HEK293 (cell line): ENCODE results near the gene ITPKC.
A peak's percentile ranks its signal among the peaks of the same experiment; 100 is the strongest.

Experiments used
- BCL11A ChIP-seq: fragments of 450-650 bp; formaldehyde crosslinking; IDR thresholded peaks from 2 replicates; pipeline ENCODE4 v1.5.1; 2016; ENCODE audit warnings: low read depth, missing biosample characterization, missing genetic modification characterization
- HOXC10 ChIP-seq: sonication (generic); formaldehyde crosslinking; IDR thresholded peaks from 2 replicates; pipeline ENCODE4 v1.8.1; 2023; ENCODE audit warnings: mild to moderate bottlenecking, missing genetic modification reagents
- MEIS1 ChIP-seq: sonication (generic); formaldehyde crosslinking; IDR thresholded peaks from 2 replicates; pipeline ENCODE4 v1.8.1; 2022; ENCODE audit warnings: missing genetic modification reagents, mild to moderate bottlenecking, borderline replicate concordance
- OVOL3 ChIP-seq: fragments of 450-650 bp; formaldehyde crosslinking; IDR thresholded peaks from 2 replicates; pipeline ENCODE4 v1.5.1; 2016; ENCODE audit warnings: missing biosample characterization, missing genetic modification characterization
- RBAK ChIP-seq: fragments of 450-650 bp; formaldehyde crosslinking; IDR thresholded peaks from 2 replicates; pipeline ENCODE4 v1.5.1; 2016; ENCODE audit warnings: missing biosample characterization, missing genetic modification characterization
- SETDB1 ChIP-seq: IDR thresholded peaks from one replicate; pipeline ENCODE4 v1.6.1; 2017; ENCODE audit warnings: mild to moderate bottlenecking, low read length, moderate library complexity, mixed read lengths; ENCODE audit not compliant: insufficient read length
- SP3 ChIP-seq: fragments of 450-650 bp; formaldehyde crosslinking; IDR thresholded peaks from 2 replicates; pipeline ENCODE4 v1.5.1; 2016; ENCODE audit warnings: missing biosample characterization, missing genetic modification characterization
- YY1 ChIP-seq: fragments of 450-650 bp; formaldehyde crosslinking; IDR thresholded peaks from 2 replicates; pipeline ENCODE4 v1.5.1; 2018; ENCODE audit warnings: missing biosample characterization, missing genetic modification characterization
- ZBTB7A ChIP-seq: fragments of 450-650 bp; formaldehyde crosslinking; IDR thresholded peaks from 2 replicates; pipeline ENCODE4 v1.5.1; 2016; ENCODE audit warnings: low read depth, missing biosample characterization, missing genetic modification characterization
- ZNF2 ChIP-seq: fragments of 450-650 bp; formaldehyde crosslinking; IDR thresholded peaks from 2 replicates; pipeline ENCODE4 v1.5.1; 2016; ENCODE audit warnings: missing biosample characterization, missing genetic modification characterization
- ZNF202 ChIP-seq: fragments of 450-650 bp; formaldehyde crosslinking; IDR thresholded peaks from 2 replicates; pipeline ENCODE4 v1.5.1; 2016; ENCODE audit warnings: missing biosample characterization, missing genetic modification characterization, borderline replicate concordance
- ZNF211 ChIP-seq: fragments of 450-650 bp; formaldehyde crosslinking; IDR thresholded peaks from 2 replicates; pipeline ENCODE4 v1.5.1; 2016; ENCODE audit warnings: low read depth, missing biosample characterization, missing genetic modification characterization
- ZNF214 ChIP-seq: fragments of 450-650 bp; formaldehyde crosslinking; IDR thresholded peaks from 2 replicates; pipeline ENCODE4 v1.5.1; 2017; ENCODE audit warnings: missing biosample characterization, mild to moderate bottlenecking, missing genetic modification characterization, borderline replicate concordance
- ZNF350 ChIP-seq: fragments of 450-650 bp; formaldehyde crosslinking; IDR thresholded peaks from 2 replicates; pipeline ENCODE4 v1.5.0; 2017; ENCODE audit warnings: missing biosample characterization, mild to moderate bottlenecking, missing genetic modification characterization
- ZNF37A ChIP-seq: fragments of 450-650 bp; IDR thresholded peaks from 2 replicates; pipeline ENCODE4 v1.5.1; 2018; ENCODE audit warnings: missing biosample characterization, missing genetic modification characterization
- ZNF391 ChIP-seq: fragments of 450-650 bp; formaldehyde crosslinking; IDR thresholded peaks from 2 replicates; pipeline ENCODE4 v1.5.1; 2016; ENCODE audit warnings: low read depth, missing biosample characterization, missing genetic modification characterization, borderline replicate concordance
- ZNF416 ChIP-seq: fragments of 450-650 bp; formaldehyde crosslinking; IDR thresholded peaks from 2 replicates; pipeline ENCODE4 v1.5.1; 2016; ENCODE audit warnings: missing biosample characterization, missing genetic modification characterization
- ZNF48 ChIP-seq: fragments of 450-650 bp; formaldehyde crosslinking; IDR thresholded peaks from 2 replicates; pipeline ENCODE4 v1.5.1; 2016; ENCODE audit warnings: missing biosample characterization, missing genetic modification characterization
- ZNF530 ChIP-seq: fragments of 450-650 bp; formaldehyde crosslinking; IDR thresholded peaks from 2 replicates; pipeline ENCODE4 v1.5.1; 2016; ENCODE audit warnings: low read depth, missing biosample characterization, missing genetic modification characterization
- ZNF585B ChIP-seq: fragments of 450-650 bp; formaldehyde crosslinking; IDR thresholded peaks from 2 replicates; pipeline ENCODE4 v1.5.1; 2016; ENCODE audit warnings: missing biosample characterization, missing genetic modification characterization
- ZNF626 ChIP-seq: fragments of 450-650 bp; sonication (Bioruptor Pico); formaldehyde crosslinking; IDR thresholded peaks from 2 replicates; pipeline ENCODE4 v1.5.1; 2018; ENCODE audit warnings: missing biosample characterization, missing genetic modification characterization, inconsistent platforms
- ZNF670 ChIP-seq: fragments of 450-650 bp; formaldehyde crosslinking; IDR thresholded peaks from 2 replicates; pipeline ENCODE4 v1.5.1; 2016; ENCODE audit warnings: missing biosample characterization, missing genetic modification characterization, low read depth
- ZNF707 ChIP-seq: fragments of 450-650 bp; formaldehyde crosslinking; IDR thresholded peaks from 2 replicates; pipeline ENCODE4 v1.5.1; 2016; ENCODE audit warnings: missing biosample characterization, missing genetic modification characterization
- ZNF76 ChIP-seq: fragments of 450-650 bp; formaldehyde crosslinking; IDR thresholded peaks from 2 replicates; pipeline ENCODE4; 2016; ENCODE audit warnings: low read depth, missing biosample characterization, missing genetic modification characterization, borderline replicate concordance
- ZNF768 ChIP-seq: fragments of 450-650 bp; formaldehyde crosslinking; IDR thresholded peaks from 2 replicates; pipeline ENCODE4 v1.5.1; 2018; ENCODE audit warnings: missing biosample characterization, mild to moderate bottlenecking, missing genetic modification characterization
- ZNF776 ChIP-seq: fragments of 450-650 bp; formaldehyde crosslinking; IDR thresholded peaks from 2 replicates; pipeline ENCODE4 v1.5.0; 2017; ENCODE audit warnings: missing biosample characterization, missing genetic modification characterization, borderline replicate concordance
- ZNF791 ChIP-seq: fragments of 450-650 bp; formaldehyde crosslinking; IDR thresholded peaks from 2 replicates; pipeline ENCODE4 v1.5.1; 2016; ENCODE audit warnings: missing biosample characterization, missing genetic modification characterization
- TF ChIP-seq, protein P1 (sequence below): fragments of 450-650 bp; formaldehyde crosslinking; IDR thresholded peaks from 2 replicates; pipeline ENCODE4 v1.5.1; 2016; ENCODE audit warnings: missing biosample characterization, missing genetic modification characterization, borderline replicate concordance
- TF ChIP-seq, protein P2 (sequence below): fragments of 450-650 bp; formaldehyde crosslinking; IDR thresholded peaks from 2 replicates; pipeline ENCODE4 v1.5.1; 2016; ENCODE audit warnings: missing biosample characterization, missing genetic modification characterization
- TF ChIP-seq, protein P3 (sequence below): fragments of 450-650 bp; formaldehyde crosslinking; IDR thresholded peaks from 2 replicates; pipeline ENCODE4 v1.5.1; 2017; ENCODE audit warnings: missing biosample characterization, missing genetic modification characterization
- TF ChIP-seq, protein P4 (sequence below): sonication (generic); formaldehyde crosslinking; IDR thresholded peaks from 2 replicates; pipeline ENCODE4 v1.8.1; 2022; ENCODE audit warnings: mild to moderate bottlenecking, moderate library complexity, missing genetic modification reagents
- TF ChIP-seq, protein P5 (sequence below): fragments of 450-650 bp; formaldehyde crosslinking; IDR thresholded peaks from 2 replicates; pipeline ENCODE4 v1.5.1; 2016; ENCODE audit warnings: missing biosample characterization, missing genetic modification characterization
- TF ChIP-seq, protein P6 (sequence below): fragments of 450-650 bp; formaldehyde crosslinking; IDR thresholded peaks from 2 replicates; pipeline ENCODE4 v1.5.1; 2016; ENCODE audit warnings: missing biosample characterization, missing genetic modification characterization

Gene ITPKC

DNA sequence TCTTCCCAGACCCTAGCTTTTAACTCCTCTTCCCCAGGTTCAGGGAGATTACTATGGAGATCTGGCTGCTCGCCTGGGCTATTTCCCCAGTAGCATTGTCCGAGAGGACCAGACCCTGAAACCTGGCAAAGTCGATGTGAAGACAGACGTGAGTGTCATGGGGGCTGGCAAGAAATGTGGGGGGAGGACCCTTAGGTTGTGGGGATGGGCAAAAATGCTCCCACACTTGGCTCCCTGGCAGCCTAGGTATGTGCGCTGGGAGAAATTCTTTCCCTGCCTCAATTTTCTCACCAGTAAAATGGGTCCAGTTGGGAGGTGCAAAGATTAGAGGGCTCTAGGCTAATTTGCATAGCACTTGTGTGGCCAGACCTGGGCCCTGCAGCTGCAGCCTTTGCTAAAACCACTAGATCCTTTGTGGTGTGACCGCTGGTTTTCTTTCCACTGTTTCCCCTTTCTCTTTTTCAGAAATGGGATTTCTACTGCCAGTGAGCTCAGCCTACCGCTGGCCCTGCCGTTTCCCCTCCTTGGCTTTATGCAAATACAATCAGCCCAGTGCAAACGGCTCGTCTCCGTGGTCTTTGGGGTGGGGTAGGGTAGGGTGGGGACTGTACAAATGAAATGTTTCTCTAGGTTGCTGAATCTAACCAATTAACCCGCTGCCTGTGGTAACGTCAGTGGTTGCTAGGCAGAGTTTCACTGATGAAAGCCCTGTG lies 60.2 kb downstream of the ITPKC start (continued):
- TF ChIP-seq ZNF391 (tag by site-specific recombination), result no peak; the same call in 1 of the 2 replicates
- no peak for TF ChIP-seq BCL11A (tag by site-specific recombination)
- TF ChIP-seq, protein P1, sequence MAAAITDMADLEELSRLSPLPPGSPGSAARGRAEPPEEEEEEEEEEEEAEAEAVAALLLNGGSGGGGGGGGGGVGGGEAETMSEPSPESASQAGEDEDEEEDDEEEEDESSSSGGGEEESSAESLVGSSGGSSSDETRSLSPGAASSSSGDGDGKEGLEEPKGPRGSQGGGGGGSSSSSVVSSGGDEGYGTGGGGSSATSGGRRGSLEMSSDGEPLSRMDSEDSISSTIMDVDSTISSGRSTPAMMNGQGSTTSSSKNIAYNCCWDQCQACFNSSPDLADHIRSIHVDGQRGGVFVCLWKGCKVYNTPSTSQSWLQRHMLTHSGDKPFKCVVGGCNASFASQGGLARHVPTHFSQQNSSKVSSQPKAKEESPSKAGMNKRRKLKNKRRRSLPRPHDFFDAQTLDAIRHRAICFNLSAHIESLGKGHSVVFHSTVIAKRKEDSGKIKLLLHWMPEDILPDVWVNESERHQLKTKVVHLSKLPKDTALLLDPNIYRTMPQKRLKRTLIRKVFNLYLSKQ (tag by site-specific recombination), result no peak
- TF ChIP-seq ZNF776 (tag by site-specific recombination), result no peak
- TF ChIP-seq, protein P2, sequence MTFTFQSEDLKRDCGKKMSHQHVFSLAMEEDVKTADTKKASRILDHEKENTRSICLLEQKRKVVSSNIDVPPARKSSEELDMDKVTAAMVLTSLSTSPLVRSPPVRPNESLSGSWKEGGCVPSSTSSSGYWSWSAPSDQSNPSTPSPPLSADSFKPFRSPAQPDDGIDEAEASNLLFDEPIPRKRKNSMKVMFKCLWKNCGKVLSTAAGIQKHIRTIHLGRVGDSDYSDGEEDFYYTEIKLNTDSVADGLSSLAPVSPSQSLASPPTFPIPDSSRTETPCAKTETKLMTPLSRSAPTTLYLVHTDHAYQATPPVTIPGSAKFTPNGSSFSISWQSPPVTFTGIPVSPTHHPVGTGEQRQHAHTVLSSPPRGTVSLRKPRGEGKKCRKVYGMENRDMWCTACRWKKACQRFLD (tag by site-specific recombination), result no peak
- TF ChIP-seq, protein P3, sequence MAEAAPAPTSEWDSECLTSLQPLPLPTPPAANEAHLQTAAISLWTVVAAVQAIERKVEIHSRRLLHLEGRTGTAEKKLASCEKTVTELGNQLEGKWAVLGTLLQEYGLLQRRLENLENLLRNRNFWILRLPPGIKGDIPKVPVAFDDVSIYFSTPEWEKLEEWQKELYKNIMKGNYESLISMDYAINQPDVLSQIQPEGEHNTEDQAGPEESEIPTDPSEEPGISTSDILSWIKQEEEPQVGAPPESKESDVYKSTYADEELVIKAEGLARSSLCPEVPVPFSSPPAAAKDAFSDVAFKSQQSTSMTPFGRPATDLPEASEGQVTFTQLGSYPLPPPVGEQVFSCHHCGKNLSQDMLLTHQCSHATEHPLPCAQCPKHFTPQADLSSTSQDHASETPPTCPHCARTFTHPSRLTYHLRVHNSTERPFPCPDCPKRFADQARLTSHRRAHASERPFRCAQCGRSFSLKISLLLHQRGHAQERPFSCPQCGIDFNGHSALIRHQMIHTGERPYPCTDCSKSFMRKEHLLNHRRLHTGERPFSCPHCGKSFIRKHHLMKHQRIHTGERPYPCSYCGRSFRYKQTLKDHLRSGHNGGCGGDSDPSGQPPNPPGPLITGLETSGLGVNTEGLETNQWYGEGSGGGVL, result no peak
- no peak for TF ChIP-seq SETDB1
- no peak for TF ChIP-seq ZNF350 (tag by site-specific recombination)
- TF ChIP-seq, protein P4, sequence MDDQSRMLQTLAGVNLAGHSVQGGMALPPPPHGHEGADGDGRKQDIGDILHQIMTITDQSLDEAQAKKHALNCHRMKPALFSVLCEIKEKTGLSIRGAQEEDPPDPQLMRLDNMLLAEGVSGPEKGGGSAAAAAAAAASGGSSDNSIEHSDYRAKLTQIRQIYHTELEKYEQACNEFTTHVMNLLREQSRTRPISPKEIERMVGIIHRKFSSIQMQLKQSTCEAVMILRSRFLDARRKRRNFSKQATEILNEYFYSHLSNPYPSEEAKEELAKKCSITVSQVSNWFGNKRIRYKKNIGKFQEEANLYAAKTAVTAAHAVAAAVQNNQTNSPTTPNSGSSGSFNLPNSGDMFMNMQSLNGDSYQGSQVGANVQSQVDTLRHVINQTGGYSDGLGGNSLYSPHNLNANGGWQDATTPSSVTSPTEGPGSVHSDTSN (CRISPR knock-in tag), result no peak
- no peak for TF ChIP-seq ZNF530
- TF ChIP-seq MEIS1, result no peak
- no peak for TF ChIP-seq ZNF670
- no peak; the same call in 1 of the 2 replicates for TF ChIP-seq ZNF768
- 0 out of 2 replicates have a peak, but pooled peaks have one; percentile 25 for TF ChIP-seq ZNF2 (tag by site-specific recombination)
- TF ChIP-seq ZNF37A (tag by site-specific recombination), result no peak
- no peak for TF ChIP-seq ZNF626 (tag by site-specific recombination)
- TF ChIP-seq, protein P5, sequence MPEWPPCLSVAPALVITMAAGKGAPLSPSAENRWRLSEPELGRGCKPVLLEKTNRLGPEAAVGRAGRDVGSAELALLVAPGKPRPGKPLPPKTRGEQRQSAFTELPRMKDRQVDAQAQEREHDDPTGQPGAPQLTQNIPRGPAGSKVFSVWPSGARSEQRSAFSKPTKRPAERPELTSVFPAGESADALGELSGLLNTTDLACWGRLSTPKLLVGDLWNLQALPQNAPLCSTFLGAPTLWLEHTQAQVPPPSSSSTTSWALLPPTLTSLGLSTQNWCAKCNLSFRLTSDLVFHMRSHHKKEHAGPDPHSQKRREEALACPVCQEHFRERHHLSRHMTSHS (tag by site-specific recombination), result no peak
- no peak for TF ChIP-seq ZNF416
- no peak for TF ChIP-seq ZNF791 (tag by site-specific recombination)
- no peak for TF ChIP-seq ZBTB7A
- no peak for TF ChIP-seq ZNF707 (tag by site-specific recombination)
- TF ChIP-seq, protein P6, sequence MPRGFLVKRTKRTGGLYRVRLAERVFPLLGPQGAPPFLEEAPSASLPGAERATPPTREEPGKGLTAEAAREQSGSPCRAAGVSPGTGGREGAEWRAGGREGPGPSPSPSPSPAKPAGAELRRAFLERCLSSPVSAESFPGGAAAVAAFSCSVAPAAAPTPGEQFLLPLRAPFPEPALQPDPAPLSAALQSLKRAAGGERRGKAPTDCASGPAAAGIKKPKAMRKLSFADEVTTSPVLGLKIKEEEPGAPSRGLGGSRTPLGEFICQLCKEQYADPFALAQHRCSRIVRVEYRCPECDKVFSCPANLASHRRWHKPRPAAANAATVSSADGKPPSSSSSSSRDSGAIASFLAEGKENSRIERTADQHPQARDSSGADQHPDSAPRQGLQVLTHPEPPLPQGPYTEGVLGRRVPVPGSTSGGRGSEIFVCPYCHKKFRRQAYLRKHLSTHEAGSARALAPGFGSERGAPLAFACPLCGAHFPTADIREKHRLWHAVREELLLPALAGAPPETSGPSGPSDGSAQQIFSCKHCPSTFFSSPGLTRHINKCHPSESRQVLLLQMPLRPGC (tag by site-specific recombination), result no peak
- no peak for TF ChIP-seq ZNF202 (tag by site-specific recombination)
- TF ChIP-seq HOXC10, result no peak
- no peak for TF ChIP-seq SP3 (tag by site-specific recombination)
- no peak for TF ChIP-seq ZNF585B (tag by site-specific recombination)
- no peak for TF ChIP-seq OVOL3 (tag by site-specific recombination)
- TF ChIP-seq ZNF76, result no peak
- TF ChIP-seq ZNF48 (tag by site-specific recombination), result no peak
- no peak for TF ChIP-seq ZNF214 (tag by site-specific recombination)
- no peak for TF ChIP-seq RBAK (tag by site-specific recombination)
- TF ChIP-seq ZNF211 (tag by site-specific recombination), result no peak
- TF ChIP-seq YY1 (tag by site-specific recombination), result no peak
